ENCODE data around the gene CORO1A.
A peak's percentile ranks its signal among the peaks of the same experiment; 100 is the strongest.
"Not testable (repeated sequence)": the region's sequence is repeated elsewhere in the genome, so short reads cannot be mapped to it uniquely, and the experiment has no call there.

CORO1A gene

DNA sequence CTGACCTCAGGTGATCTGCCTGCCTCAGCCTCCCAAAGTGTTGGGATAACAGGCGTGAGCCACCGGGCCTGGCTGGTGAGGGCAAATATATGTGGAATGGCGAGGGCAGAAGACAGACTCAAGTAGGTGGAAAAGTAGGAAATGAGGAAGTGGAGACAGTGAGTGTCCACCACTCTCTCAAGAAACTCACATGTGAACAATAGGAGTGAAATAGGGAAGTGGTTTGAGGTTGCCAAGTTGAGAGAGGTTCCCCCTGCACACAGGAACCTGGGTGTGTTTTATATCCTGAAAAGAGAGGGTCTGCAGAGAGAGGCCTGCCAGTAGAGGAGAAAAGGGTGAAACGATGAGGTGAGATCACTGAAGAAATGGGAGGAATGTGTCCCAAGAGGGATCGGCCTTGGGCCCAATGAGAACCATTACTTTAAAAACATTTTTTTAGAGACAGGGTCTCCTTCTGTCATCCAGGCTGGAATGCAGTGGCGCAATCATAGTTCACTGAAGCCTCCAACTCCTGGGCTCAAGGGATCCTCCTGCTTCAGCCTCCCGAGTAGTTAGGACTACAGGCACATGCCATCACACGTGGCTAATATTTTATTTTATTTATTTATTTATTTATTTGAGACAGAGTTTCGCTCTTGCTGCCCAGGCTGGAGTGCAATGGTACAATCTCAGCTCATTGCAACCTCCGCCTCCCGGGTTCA, 17.1 kb upstream of the CORO1A start:
- in situ Hi-C loops (cut with HindIII; ENCODE audit: low pct_ligation_motif_present, low pct_unique_long_range_greater_than_20kb, low sequenced_read_pairs), result no loop called here
- DNase-seq, result no peak

- DNase-seq; in situ Hi-C loops (cut with HindIII; ENCODE audit: low pct_ligation_motif_present, low pct_unique_long_range_greater_than_20kb, low sequenced_read_pairs): not testable (repeated sequence)
These were observed 14.7 kb upstream of the CORO1A start for GRCh38 chr16:30168746-30169145.

DNA sequence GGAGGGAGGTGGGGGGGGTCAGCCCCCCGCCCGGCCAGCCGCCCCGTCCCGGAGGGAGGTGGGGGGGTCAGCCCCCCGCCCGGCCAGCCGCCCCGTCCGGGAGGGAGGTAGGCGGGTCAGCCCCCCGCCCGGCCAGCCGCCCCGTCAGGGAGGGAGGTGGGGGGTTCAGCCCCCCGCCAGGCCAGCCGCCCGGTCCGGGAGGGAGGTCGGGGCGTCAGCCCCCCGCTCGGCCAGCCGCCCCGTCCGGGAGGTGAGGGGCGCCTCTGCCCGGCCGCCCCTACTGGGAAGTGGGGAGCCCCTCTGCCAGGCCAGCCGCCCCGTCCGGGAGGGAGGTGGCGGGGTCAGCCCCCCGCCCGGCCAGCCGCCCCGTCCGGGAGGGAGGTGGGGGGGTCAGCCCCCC, 14.0 kb upstream of the CORO1A start:
- DNase-seq; in situ Hi-C loops (cut with HindIII; ENCODE audit: low pct_ligation_motif_present, low pct_unique_long_range_greater_than_20kb, low sequenced_read_pairs): not testable (repeated sequence)

DNA sequence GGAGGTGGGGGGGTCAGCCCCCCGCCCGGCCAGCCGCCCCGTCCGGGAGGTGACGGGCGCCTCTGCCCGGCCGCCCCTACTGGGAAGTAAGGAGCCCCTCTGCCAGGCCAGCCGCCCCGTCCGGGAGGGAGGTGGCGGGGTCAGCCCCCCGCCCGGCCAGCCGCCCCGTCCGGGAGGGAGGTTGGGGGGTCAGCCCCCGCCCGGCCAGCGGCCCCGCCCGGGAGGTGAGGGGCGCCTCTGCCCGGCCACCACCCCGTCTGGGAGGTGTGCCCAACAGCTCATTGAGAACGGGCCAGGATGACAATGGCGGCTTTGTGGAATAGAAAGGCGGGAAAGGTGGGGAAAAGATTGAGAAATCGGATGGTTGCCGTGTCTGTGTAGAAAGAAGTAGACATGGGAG, 13.3 kb upstream of the CORO1A start:
- in situ Hi-C loops (cut with HindIII; ENCODE audit: low pct_ligation_motif_present, low pct_unique_long_range_greater_than_20kb, low sequenced_read_pairs); DNase-seq: not testable (repeated sequence)

DNA sequence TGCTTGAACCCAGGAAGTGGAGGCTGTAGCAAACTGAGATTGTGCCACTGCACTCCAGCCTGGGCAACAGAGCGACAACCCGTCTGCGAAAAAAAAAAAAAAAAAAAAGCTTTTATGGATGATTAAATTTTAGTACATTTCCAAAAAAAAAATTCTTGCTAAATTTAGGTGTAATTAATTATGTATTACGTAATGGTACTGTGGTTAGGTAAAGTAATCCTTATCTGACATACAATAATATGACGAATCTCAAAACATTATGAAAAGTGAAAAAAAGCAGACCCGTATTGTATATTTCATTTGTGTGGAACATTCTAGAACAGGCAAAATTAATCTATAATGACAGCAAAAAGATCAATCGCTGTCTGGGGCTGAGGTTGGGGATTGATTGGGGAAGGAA, 10.3 kb upstream of the CORO1A start:
- DNase-seq, result no peak
- in situ Hi-C loops (cut with HindIII; ENCODE audit: low pct_ligation_motif_present, low pct_unique_long_range_greater_than_20kb, low sequenced_read_pairs), result no loop called here

- in situ Hi-C loops (cut with HindIII; ENCODE audit: low pct_ligation_motif_present, low pct_unique_long_range_greater_than_20kb, low sequenced_read_pairs); DNase-seq: not testable (repeated sequence)
These were observed 6.5 kb upstream of the CORO1A start for GRCh38 chr16:30176876-30177275.

- in situ Hi-C loops (cut with HindIII; ENCODE audit: low pct_ligation_motif_present, low pct_unique_long_range_greater_than_20kb, low sequenced_read_pairs), result no loop called here
- DNase-seq, result no peak
These were observed 4.2 kb upstream of the CORO1A start for GRCh38 chr16:30179195-30179594.

DNA sequence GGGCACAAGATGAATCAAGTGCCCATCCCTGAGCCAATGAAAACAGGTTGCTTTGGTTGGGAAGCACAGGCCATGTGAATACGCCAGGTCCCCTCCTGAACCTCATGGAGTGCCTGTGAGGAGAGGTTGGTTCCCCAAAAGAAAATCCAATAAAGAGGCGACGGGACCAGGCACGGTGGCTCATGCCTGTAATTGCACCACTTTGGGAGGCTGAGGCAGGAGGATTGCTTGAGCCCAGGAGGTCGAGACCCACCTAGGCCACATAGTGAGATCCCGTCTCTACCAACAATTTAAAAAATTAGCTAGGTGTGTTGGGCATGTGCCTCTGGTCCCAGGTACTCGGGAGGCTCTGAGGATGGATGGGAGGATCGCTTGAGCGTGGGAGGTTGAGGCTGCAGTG, 3.5 kb upstream of the CORO1A start:
- in situ Hi-C loops (cut with HindIII; ENCODE audit: low pct_ligation_motif_present, low pct_unique_long_range_greater_than_20kb, low sequenced_read_pairs), result no loop called here
- DNase-seq, result no peak

- in situ Hi-C loops (cut with HindIII; ENCODE audit: low pct_ligation_motif_present, low pct_unique_long_range_greater_than_20kb, low sequenced_read_pairs), result no loop called here
These were observed 2.7 kb upstream of the CORO1A start for GRCh38 chr16:30180741-30181140.

DNA sequence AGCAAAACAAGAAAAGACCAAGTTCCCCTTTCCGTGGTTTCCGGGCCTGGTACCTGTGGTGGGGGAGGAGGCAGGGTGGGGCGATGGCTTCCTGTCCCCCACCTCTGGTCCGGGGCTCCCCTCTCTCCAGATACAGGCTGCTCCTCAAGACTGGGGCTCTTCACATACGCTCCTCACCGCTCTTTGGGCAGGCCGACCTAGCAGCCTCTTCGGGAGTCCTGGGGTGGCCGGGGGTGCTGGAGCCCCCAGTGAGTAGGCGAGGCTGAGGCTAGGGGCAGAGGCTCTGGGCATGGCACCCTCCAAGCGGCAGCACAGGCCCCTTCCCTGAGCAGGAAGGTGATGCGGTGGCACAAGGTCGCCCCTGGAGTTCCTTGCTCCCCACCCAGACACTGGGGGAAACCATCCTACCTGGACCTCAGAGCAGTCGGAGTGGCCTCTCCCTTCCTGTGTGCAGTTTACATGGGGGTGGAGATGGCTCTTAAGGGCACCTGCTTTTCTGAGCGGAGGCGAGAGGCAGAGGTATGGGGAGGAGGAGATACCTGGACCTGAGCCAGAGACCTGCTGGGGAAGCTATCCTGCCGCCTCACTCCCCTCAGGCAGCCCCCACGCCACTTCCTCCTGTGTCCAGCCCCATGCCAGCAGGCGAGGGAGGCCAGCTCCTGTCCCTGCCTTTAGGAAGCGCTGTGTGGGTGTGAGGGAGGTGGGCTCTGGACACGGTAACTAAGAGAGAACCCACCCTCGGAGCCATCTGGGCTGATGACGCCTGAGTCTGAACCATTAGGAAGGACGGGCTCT, 891 bp downstream of the CORO1A start:
- no peak for DNase-seq
- in situ Hi-C loops (cut with HindIII; ENCODE audit: low pct_ligation_motif_present, low pct_unique_long_range_greater_than_20kb, low sequenced_read_pairs), result no loop called here

More at GRCh38 chr16:30180741-30181140, 2.7 kb upstream of the CORO1A start:
- DNase-seq, result no peak

DNA sequence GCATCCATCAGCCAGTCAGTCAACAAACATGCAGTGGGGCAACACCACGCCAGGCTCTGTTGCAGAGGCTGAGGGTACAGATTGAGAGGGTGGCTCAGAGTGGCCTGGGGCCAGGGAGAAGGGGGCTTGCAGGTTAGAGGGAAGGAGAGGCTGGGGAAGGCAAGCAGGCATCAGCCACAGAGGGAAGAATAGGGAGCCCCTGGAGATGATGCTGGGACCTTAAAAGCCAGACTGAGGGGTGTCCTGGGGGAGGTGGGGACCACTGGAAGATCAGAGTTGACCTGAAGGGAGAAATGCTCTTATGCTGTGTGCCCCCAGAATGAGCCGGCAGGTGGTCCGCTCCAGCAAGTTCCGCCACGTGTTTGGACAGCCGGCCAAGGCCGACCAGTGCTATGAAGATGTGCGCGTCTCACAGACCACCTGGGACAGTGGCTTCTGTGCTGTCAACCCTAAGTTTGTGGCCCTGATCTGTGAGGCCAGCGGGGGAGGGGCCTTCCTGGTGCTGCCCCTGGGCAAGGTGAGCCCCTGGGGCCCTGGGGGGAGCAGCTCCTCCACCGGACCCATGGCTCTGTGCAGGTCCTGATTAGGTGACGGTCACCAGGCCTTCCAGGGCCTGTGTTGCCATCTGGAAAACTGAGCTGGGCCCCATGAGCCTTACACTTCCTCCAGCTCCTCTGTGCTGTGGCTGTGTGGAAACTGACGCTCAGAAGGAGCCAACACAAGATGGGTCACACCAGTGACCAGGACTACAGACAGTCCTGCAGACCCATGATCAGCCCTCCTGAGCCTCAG, 1.7 kb downstream of the CORO1A start:
- DNase-seq, result no peak
- in situ Hi-C loops (cut with HindIII; ENCODE audit: low pct_ligation_motif_present, low pct_unique_long_range_greater_than_20kb, low sequenced_read_pairs), result no loop called here

DNA sequence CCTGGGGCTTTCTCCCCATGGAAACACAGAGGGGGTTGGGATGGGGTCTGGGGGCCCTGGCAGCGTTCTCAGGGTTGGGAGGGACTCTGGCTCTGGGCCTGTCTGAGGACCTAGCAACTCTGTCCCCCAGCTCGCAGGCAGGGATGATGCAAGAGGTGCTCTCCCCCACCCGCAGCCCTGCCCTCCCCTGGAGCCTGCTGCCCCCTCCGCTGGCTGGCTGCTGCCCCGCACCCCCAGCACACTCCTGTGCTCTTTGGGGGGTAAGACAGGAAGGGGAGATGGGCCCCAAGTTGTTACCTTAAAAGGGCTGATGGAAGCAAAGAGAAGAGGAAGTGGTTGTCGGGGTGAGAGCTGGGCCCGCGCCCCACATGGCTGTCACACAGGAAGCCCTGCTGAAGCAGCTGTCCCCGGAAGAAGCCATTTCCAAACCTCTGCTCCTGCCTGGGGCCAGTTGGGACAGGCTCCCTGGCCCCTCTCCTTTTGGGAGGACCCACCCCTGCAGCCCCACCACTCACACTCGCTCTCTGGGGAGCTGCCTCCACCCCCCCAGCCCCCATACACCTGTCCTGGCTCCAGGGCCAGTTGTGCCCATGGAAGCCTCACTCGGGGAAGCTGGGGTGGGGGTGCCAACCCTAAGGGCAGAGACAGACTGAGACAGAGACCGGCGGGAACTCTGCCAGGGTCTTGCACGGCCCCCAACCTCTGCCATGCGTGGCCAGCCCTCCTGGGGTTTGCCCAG, 2.5 kb downstream of the CORO1A start:
- DNase-seq, result no peak
- in situ Hi-C loops (cut with HindIII; ENCODE audit: low pct_ligation_motif_present, low pct_unique_long_range_greater_than_20kb, low sequenced_read_pairs), result no loop called here

DNA sequence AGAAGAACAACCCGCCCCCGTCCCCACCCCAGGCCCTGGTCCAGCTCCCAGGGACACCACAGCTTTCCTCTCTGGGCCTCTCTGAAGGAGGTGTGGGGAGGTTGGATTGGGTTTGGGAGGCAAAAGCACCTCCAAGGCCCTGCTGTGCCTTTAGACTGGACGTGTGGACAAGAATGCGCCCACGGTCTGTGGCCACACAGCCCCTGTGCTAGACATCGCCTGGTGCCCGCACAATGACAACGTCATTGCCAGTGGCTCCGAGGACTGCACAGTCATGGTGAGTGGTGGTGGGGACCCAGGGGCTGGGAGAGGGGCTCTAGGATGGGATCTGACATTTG, 3.0 kb downstream of the CORO1A start:
- in situ Hi-C loops (cut with HindIII; ENCODE audit: low pct_ligation_motif_present, low pct_unique_long_range_greater_than_20kb, low sequenced_read_pairs), result no loop called here

GRCh38 chr16:30186782-30187555, 3.6 kb downstream of the CORO1A start:
- in situ Hi-C loops (cut with HindIII; ENCODE audit: low pct_ligation_motif_present, low pct_unique_long_range_greater_than_20kb, low sequenced_read_pairs), result no loop called here
- peak; percentile 30 for DNase-seq

More for the DNA sequence above, 3.0 kb downstream of the CORO1A start:
- no peak for DNase-seq

GRCh38 chr16:30187556-30187865, 4.1 kb downstream of the CORO1A start:
- DNase-seq, result no peak
- in situ Hi-C loops (cut with HindIII; ENCODE audit: low pct_ligation_motif_present, low pct_unique_long_range_greater_than_20kb, low sequenced_read_pairs), result no loop called here

DNA sequence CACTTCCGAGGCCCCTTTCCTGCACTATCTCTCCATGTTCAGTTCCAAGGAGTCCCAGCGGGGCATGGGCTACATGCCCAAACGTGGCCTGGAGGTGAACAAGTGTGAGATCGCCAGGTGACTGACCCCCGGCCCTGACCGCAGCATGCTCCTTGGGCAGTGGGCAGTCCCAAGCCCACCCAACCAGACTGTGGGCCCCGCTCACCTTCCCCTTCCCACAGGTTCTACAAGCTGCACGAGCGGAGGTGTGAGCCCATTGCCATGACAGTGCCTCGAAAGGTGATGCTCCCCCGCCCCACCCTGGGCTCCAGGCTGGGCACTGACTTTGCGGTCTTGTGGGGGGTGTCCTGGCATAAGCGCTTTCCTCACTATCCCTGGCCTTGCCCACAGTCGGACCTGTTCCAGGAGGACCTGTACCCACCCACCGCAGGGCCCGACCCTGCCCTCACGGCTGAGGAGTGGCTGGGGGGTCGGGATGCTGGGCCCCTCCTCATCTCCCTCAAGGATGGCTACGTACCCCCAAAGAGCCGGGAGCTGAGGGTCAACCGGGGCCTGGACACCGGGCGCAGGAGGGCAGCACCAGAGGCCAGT, 4.7 kb downstream of the CORO1A start:
- no peak for DNase-seq
- in situ Hi-C loops (cut with HindIII; ENCODE audit: low pct_ligation_motif_present, low pct_unique_long_range_greater_than_20kb, low sequenced_read_pairs), result no loop called here

DNA sequence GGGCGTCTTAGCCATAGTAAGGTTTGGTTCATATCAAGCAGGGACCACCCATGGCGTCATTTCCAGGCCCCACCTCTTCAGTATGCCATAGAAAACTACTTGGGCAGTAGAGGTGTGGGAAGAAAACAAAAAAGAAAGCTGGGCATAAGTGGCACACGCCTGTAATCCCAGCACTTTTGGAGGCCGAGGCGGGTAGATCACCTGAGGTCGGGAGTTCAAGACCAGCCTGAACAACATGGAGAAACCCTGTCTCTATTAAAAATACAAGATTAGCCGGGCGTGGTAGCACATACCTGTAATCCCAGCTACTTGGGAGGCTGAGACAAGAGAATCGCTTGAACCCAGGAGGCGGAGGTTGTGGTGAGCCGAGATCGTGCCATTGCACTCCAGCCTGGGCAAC, 7.8 kb downstream of the CORO1A start:
- in situ Hi-C loops (cut with HindIII; ENCODE audit: low pct_ligation_motif_present, low pct_unique_long_range_greater_than_20kb, low sequenced_read_pairs); DNase-seq: not testable (repeated sequence)

DNA sequence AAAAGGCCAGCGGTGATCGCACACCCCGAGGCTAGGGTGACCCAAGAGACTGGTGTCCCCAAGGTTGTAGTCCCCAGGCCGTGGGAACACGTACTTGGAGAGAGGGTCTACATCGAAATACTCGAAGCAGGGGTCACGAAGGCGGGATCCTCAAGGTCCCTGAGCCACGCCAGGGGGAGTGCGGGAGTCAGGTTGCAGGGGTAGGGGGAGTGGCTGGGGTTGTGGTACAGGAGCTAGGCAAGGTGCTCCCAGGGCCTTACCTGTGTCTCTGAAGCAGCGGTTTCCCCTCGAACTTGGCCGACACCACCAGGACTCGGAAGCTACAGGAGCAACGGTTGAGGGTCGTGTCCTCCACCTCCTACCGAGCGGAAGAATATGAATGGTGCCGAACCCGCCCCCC, 9.7 kb downstream of the CORO1A start:
- DNase-seq; in situ Hi-C loops (cut with HindIII; ENCODE audit: low pct_ligation_motif_present, low pct_unique_long_range_greater_than_20kb, low sequenced_read_pairs): not testable (repeated sequence)
